Glomerular visceral epithelial cell (primary cell): ENCODE measurements around the gene KIRREL3.

Source experiments
- DNase-seq: peaks from one replicate; pipeline ENCODE4 v3.0.0-alpha.2; 2016; ENCODE audit errors: extremely low spot score

KIRREL3 gene

DNA sequence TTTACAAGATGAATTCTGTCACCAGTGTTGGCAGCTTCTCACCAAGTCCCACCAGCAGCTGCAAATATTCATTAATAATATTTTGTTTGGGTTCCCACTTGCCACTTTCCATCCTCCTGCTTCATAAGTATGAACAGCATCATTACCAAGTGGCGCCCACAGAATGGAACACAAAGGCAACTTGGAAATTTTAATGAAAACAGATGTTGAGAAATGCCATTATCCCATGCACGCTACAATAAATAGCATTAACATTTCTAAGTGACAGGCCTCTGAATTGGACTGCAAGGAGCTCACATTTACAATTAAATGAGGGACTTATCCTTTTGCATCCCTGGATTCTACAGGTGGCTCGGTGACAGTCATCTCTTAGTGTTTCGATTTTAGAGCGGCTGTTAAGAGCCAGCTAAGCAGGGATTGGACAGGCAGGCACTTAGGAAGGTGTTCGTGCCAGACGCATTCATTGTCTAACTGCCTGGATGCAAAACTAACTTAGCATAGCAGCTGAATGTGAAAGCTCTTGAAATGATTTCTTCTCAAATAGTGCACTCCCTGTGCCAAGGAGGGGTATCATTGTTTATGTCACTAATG is 170.3 kb downstream of the KIRREL3 start:
- no peak for DNase-seq

DNA sequence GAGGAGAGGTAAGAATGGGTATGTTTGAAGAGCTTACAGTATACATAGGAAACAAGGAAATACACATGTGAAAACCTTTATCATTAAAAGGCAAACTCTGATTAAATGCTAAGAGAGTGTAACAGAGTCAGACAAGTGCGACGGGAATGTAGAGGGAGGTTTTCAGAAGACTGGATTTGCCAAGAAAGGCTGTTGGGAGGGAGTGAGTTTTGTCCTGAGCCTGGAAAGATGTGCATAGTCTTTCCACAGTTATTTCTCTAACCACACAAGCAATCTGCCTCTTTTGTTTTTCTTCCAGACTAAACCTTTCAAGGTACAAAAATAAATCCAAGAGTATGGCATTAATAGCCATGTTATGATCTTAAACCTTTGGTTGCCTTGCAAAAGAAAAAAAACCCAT is 170.9 kb downstream of the KIRREL3 start:
- no peak for DNase-seq

DNA sequence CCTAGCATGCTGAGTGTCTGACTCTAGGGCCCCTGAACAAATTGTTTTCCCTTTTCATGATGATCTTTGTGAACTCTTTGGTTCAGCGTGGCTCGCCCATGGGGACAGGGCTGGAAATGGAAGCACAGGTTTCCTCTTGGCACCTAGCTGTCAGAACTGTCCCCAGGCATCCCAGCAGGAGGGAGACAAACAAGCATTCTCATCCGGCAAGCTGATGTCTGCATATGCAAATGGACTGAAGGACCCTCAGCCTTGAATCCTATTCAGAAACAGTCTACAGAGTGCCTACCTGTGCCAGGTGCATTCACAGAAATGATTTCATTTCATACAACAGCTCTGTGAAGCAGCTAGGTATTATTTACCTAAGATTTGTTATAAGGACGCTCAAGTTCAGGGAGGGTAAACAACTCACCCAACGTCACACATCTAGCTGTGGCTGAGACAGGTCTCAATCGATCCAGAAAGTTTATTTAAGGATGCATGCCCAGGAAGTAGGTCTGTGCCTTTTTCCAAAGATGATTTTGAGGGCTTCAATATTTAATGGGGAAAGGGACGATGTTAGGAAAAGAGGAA is 176.4 kb downstream of the KIRREL3 start:
- DNase-seq, result no peak

DNA sequence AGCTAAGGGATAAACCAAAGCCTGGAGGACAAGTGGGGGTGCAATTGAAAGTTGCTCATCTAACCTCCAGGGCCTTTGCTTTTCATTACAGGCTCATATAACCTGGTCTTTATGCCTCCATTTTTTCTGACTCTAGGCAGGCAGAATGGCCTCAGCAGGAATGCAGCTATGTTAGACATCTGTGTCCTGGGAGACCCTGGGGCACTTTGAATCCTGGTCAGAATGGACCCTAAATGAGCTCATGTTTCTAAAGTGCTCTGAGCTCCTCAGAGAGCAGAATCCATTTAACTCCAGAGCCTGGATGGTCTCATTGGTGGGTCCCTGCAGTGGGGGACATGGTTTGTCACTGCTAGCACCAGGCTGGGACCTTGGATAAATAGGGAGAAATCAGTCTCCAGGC is 177.3 kb downstream of the KIRREL3 start:
- no peak for DNase-seq

DNA sequence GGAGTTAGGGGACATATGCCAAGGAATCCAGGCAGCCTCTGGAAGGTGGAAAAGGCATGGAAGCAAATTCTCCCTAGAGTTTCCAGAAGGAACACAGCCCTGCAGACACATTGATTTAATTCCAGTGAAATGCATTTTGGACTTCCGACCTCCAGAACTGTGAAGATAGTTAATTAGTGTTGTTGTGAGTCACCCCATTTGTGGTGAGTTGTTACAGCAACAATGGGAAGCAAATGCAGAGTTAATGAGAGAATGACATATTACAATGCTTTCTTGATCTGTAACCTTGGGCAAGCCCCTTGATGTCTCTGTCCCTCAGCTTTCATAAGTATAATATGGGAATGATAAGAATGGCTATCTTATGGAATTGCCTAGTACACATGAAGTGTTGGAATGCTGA is 178.7 kb downstream of the KIRREL3 start:
- no peak for DNase-seq

DNA sequence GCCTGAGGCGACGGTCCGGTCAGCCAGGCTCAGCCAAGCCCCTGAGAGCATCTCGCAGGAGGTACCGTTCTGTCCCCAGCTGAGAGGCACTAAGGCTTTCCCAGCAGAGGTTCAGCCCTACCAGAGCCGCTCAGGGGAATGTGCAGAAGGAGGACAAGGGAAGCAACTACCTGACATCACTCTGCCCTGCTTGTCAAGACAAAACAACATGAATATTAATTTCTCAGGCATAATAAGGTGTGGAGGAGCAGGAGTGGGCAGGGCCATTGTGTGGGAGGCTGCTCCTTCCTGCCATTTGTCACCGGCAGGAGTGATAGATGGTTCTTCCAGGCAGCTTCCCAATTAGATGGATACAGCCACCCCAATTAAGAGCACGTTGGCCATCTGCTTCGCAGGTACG is 181.4 kb downstream of the KIRREL3 start:
- DNase-seq, result no peak

DNA sequence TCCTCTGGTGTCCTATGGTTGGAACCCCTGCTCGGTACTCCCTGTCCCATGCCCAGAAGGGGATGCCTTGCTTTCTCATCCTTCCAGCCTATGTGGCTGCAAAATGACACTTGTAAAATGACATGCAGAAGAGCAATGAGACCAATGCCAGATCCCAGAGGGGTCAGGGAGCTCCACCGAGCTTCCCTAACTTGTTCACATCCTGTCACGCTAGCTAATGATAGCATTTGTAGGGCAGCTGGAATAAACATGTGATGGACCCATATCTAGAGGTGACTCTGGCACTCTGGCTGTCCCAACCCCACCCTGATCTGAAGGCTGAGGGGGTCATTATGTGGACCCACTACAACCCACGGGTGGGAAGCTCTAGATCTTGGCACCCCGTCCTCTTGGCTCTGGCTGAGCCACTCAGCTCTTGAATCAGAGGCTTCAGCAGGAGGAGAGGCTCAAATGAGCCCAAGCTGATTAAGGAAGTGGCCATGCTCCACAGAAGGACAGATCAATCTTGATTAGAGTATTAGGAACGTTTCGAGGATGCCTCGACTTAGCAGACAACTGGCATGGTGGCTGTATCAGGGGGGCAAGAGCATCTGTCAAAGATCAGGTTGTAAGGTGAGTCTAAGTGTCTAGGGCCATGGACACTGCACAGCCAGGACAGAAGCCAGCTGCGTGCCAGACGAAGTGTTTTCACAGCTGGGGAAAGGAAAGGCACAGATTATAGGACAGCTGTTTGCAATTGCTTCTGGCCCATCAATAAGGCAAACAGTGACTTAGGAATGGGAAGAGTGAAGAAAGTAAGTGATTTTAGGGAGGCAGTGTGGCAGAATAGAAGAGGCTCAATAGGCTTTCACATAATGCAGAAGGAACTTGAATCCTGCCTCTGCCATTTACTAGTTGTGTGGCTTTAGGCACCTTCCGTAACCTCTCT is 182.8 kb downstream of the KIRREL3 start:
- DNase-seq, result no peak

DNA sequence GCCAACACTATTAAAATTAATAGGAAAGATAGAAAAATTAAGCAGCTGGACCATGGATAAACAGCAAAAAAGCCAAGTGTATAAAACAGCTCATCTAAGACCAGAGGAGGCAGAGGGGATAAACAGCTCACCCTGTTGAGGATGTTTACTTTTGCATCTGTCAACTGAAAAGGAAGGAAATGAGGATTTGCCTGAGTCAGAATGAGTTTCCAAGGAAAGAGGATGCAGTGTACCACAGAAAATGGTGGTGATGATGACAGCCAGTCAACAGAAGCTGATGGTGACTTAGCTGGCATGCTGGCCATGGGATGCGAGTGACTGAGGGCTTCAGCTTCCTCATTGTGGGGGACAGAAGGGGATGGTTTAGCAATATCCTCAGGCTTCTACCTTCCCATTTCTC is 183.5 kb downstream of the KIRREL3 start:
- no peak for DNase-seq

DNA sequence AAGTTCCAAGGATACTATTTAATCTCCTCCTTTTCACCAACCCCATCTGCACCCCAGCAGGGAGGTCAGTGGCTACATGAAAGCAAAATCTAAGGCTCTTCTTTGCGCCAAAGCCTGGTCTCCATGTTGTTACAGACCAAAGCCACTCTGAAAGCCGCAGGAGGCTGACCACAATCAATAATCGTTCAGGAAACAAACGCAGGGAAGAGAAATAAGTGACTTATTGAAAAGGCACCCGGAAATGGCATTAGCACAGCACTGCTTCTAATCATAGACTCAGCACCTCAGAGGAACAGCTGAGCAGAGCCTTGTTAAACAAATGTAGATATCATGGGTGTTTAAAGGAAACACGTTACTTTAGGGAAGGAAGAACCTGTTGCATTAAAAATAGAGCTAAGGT is 183.9 kb downstream of the KIRREL3 start:
- no peak for DNase-seq

DNA sequence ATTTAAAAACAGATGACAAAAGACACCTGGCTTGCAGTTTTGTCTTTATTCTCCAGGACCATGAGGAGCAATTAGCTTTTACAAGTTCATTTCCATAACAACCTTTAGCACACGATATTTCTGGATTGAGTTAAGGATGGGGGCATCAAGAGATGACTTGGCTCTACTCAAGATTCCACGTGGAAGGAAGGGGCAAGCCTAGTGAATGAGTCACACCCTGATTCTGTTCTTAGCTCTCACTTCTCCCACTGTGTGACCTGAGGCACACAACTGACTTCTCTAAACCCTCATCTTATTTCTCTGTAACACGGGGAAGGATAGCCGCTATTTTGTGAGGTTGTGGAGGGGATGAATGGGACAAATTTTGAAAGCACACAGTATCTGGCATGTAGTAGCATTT is 185.5 kb downstream of the KIRREL3 start:
- DNase-seq, result peak; percentile 23

DNA sequence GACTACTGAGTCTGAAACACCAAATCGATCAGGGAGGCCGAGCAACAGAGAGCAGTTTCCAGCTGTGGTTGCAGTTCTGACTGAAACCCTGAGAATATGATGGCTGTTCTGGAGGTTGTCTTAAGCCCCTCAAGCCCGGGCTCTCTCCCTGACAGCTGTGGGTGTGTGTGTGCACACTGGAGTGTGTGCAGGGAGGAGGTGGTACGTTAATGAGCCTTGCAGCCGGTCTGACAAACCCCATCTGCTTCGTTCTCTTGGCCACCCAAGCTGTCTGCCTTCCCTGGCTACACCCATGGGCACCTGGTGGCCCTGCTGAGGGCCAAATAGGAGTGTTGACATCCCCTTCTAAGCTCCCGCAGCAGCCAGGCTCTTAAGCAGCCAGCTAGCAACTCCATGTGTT is 189.8 kb downstream of the KIRREL3 start:
- no peak for DNase-seq

DNA sequence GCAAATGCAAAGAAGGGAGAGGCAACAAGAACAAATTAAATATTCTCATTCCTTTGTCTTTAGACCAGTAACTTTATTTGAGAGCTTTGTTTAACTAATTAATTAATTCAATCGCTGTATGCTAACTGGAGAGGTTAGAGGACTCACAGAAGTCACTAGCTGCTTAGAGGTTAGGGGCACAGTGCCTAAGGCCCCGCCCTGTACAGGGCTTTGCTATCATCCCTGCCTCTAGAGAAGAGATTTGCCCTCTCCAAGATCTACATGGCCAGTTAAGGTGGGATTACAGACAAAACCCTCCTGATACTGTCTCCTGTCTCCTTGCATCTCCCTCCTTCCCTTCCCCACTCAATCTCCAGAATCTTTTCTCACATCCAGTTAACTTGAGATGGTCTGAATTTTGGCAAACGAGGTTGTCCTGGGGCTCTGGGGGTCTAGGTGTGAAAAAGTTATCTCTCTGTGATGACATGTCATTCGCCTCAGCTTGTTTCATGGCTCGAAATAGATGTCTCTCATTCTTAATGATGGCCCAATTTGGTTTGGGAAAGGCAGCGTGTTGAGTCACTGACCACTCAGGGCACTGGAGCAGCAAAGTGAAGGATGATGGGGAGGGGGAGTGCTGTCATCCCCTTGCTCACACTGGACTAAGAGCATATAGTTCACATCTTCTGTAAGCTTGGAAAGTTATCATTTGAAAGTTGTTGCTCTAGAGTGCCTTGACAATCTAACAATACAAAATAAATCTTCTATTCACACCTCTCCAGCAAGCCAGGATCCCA is 190.9 kb downstream of the KIRREL3 start:
- DNase-seq, result no peak

DNA sequence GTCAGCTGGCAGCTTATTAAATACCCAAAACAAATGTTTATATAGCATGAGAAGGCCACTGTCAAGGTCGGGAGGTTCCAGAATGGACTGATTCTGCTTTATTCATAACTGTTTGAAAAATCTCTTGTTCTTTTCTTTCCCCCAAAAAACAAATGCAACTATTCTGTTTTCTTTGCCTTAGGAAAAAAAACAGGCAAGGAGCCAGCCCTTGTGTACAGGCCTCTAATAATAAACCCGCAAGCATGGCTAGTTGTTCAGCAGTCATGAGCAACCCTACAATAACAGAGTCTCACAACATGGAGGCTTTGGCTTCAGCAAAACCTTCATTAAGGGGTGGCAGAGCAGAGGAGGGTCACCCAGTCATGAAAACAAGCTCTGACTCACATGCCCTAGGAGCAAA is 191.7 kb downstream of the KIRREL3 start:
- DNase-seq, result no peak

DNA sequence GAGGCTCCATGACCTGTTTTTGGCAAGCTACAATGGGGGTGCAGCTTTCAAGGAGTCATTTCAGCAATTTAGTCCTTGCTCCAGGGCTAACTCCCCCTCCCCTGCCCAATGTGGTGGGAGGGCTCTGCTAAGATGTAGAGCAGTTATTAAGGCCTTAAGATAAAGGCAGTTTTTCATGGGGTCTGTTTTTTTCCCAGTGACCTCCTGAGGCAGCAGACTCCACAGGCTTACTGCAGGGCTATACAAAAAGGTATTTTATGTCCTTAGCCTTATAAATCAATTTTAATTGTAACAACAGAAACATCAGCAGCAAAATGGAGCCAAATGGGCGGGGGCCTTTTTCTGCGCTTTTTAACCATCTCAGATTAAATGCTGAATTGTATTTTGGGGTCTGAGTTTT is 192.3 kb downstream of the KIRREL3 start:
- no peak for DNase-seq

DNA sequence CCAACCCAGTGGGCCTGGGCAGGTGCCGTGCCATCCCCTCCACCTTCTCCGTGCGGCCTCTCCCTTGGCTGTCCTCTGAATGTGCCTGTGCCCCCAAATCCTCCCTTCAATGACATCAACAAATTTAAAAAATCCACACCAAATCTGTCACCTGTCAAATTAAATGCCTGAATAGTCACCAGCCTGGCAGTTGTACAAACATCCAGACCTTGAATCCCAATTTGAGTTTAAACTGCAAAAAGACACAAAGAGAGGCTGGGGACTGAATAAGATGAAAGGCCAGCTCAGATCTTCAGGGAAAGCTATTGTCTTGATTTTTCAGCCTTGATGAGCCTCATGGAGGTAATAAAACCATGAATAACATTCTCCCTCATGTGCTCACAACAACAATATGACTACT is 194.7 kb downstream of the KIRREL3 start:
- DNase-seq, result no peak

DNA sequence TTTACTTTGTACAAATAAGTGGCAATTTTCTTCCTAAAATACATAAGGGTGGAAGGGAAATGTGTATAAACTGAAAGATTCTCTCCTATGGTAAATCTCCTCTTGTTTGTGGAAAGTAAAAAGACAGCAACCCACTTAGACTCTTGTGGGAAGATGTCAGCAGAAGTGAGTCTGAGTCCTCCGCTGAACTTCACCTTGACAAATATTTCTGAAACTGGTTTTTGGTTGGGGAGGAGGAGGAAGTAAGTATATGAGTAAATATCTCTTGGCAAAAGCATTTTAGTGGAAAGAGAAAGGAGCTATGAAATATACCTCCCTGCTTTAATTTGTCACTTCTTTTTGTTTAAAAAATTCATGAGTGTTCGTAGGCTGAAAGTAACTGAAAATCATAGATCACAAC is 196.2 kb downstream of the KIRREL3 start:
- DNase-seq, result no peak

DNA sequence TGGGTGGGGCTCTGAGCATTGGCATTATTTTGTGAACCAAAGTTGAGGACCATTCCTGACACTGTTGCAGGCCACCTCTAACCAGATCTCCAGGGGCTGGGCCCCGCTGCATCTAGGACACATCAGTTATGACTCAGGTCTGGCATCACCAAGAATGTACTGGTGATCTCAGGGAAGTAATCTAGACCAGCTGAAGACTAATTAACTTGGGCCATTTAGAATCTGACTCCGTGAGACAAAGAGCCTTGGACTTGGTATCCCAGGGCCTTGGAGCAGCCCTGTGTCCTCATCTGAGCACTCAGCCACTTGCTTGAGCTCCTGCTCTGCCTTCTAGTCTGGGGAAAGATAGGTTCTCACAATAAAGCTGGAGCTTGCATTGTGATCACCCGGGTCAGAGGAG is 200.6 kb downstream of the KIRREL3 start:
- DNase-seq, result peak; percentile 35

DNA sequence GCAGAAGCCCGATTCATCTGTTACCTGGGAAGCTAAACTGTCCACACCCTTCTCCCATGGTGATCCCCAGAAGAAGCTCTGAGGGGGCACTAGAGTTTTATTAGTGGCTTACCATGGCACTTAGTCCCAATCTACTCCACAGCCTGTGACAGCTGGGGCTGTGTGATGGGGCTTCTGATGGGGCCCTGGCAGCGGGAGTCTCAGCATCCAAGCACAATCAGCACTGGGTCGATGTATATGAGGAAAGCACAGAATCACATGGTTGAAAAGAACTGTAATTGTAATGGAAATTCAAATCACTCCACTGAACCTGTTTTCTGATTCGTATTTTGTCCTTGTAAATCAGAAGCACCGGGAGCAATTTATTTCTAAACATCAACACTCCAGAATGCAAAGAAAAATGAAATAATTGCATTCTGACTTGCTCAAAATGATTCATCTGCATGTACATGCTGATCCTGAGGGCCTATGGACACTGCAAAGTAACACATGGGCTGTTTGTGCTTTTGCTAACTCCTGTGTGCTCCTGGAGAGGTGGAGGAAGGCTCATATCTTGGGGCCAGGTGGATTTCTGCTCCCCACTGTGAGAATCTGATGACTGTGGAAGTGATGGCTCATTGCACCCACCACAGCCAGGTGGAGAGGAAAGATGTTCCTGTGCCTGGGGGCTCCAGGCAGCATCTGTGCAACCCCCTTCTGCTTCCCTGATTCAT is 203.0 kb downstream of the KIRREL3 start:
- no peak for DNase-seq

DNA sequence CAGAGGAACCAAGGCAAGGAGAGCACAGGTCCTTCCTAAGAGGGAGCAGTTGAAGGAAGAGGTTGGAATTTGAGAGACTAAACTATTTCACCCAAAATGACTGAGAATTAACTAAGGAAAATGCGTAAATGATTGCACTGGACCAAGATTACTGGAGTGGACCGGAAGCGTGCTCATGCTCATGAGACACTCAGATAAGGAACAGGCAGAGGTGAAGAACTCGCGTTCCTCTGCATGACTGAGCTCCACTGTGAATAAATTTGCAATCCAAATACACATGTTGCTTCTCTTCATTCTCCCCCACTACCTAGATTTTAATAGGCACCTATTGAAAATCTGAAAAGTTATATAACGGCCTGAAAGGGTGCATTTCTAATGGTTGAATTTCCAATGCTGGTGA is 207.0 kb downstream of the KIRREL3 start:
- DNase-seq, result no peak

DNA sequence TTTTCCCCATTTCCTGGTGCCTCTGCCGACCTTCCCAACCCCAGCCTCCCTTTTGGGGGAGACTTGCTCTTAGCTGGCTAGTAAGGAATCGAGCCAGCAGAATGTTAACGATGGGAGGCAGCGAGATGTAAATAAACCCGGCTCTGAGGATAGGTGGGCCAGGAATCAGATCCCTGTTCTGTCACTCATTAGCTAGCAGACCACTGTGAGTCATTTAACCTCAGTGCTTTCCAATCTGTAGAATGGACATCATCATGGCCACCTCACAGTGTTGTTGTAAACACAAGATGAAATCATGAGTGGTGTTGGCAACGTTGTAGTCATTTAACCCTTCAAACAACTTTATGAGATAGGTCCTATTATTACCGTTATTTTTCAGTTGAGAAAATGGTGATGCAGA is 208.6 kb downstream of the KIRREL3 start:
- no peak for DNase-seq

DNA sequence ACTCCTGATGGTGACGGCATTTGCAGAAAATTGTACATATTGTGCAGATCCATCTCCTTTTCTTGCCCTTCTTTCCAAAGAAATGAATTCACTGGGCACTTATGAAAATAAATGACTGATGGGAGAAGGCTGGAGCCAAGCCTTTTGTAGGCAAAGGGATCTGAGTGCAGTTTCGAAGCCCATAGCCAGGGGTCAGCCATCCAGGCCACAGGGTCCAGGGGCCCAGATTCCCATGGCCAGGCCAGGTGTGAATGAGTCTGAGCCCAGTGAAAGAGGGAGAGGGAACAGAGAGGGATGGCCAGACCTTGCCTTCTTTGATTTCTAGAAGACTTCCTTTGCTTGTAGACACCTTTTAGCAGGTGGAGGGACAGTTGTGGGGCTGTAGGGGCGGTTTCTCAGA is 209.1 kb downstream of the KIRREL3 start:
- no peak for DNase-seq
